CD4-positive, alpha-beta T cell treated with Interleukin-10 for 1 hour (primary cell): ENCODE results near the gene RNU5B-1.
"Not testable (repeated sequence)": the region's sequence is repeated elsewhere in the genome, so short reads cannot be mapped to it uniquely, and the experiment has no call there.

ENCODE experiments used
- DNase-seq: peaks from one replicate; pipeline ENCODE4 v3.0.0-alpha.2; 2020

The RNU5B-1 gene

DNA sequence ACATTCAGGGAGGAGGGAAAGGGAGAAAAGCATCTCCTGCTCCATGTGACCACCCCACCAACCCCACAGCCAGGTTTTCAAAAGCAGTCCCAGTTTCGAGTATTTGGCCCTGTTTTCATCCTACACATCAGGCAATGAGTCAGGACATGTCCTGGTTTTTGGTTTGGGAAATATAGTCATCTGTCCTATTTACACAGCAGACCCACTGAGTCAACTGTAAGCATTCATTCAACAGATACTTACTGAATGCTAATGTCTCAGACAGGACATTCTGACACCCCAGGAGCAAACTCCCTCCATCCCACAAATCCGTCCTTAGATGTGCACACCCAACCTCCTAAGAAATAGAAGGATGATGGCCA, 40.4 kb downstream of the RNU5B-1 start:
- no peak for DNase-seq

DNA sequence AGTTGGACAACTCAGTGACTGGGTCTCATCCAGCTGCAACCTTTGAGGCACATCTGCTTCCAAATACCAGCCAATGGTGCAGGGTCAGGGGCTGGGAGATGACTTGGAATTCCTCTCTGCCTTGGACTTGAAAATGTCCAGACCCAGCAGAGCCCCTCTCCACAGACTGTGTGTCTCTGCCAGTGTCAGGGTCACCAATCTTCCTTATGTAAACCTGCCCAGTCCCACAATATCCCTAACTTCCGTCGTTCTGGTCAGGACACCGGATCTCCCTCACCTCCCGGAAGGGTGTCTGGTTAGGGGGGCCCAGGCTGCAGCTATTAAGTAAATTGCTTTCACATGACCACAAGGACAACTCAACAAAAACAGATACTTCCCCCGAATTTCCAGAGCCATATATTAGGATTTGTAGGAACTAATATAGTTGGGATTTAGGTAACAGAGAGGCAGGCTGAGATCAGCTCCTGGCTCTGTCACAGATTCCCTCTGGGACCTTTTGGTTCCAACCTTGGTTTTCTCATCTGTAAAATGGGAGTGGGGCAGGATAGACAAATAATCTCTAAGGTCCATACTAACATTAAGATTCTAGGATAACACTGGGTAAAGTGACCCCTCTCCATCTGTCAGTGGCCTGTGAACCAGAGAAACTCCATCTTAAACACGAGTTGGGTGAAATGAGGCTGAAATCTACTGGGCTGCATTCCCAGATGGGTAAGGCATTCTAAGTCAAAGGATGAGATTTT, 42.5 kb downstream of the RNU5B-1 start:
- DNase-seq = no peak

DNA sequence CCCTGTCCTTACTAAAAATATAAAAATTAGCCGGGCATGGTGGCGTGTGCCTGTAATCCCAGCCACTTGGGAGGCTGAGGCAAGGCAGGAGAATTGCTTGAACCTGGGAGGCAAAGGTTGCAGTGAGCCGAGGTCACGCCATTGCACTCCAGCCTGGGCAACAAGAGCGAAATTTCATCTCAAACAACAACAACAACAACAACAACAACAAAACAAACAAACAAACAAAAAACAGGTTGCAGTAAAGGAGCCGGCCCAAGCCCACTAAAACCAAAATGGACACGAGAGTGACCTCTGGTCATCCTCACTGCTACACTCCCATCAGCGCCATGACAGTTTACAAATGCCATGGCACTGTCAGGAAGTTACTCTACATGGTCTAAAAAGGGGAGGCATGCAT, 43.3 kb downstream of the RNU5B-1 start:
- not testable (repeated sequence) for DNase-seq

DNA sequence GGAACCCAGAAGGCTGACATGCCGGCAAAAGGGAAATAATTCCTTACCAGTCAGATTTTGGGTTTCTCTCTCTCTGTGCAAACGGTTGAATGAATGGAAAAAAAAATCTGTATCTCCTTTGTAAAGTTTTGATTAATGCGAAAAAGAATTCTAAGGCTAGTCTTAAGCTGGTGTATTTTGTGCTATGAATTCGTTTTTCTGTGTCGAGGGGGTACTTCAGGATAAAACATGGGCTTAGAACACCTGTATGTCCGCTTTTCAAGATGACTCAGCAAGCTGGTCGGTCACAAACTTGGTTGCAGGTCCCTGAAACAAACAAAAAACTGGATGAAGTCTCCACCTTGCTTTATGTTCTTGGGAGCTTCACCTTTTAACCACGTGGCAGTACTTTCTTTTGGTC, 44.9 kb downstream of the RNU5B-1 start:
- DNase-seq = no peak

DNA sequence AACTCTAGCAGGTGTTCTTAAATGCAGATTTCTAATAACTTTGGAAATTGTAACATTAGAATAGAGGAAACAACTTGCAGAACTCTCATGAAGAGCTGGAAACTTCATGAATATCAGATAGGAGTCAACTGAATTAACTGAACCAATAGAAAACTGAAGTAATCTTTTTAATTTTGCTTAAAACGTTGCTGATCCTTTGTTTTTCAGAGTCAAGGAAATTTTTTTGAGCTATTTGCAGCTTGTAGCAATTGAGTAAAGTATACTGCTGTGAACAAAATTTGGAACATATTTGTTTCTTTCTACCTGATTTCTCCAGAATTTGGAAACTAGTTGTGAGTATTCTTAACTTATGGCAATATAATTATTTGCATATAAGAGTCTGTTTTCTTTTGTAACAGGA, 47.5 kb downstream of the RNU5B-1 start:
- DNase-seq = not testable (repeated sequence)
